Calu3 (cell line): ENCODE measurements around the gene GREM2. TPM values are rescaled to one million over a fixed set of nuclear protein-coding genes. Genes with fewer than 3 reads are reported as not detected.

Experiments used
- BruUV-seq: library from RNA; stranded (reverse); fragments of 400-500 nt; replicated peaks from 2 replicates; lab custom pipeline; 2021; lab: Mats Ljungman, UMichigan
- CTCF ChIA-PET: fragments of 300-600 bp; sonication (Branson Sonifier 250); formaldehyde crosslinking; loops from one replicate; lab custom pipeline; 2022; ENCODE audit warnings: antibody characterized with exemption; lab: Charles Lee
- DNase-seq: peaks from one replicate; pipeline ENCODE4 v3.0.0; 2022
- H3K27ac Mint-ChIP-seq: one replicate; pipeline ENCODE4 v1.8.0; 2022; ENCODE audit warnings: mixed read lengths; ENCODE audit not compliant: unreplicated experiment
- H3K27me3 Mint-ChIP-seq: one replicate; pipeline ENCODE4 v1.8.0; 2022; ENCODE audit warnings: mixed read lengths; ENCODE audit not compliant: unreplicated experiment
- H3K36me3 Mint-ChIP-seq: one replicate; pipeline ENCODE4 v1.8.0; 2022; ENCODE audit warnings: mild to moderate bottlenecking, moderate library complexity, mixed read lengths; ENCODE audit not compliant: insufficient read depth, unreplicated experiment
- H3K4me1 Mint-ChIP-seq: one replicate; pipeline ENCODE4 v1.8.0; 2022; ENCODE audit warnings: mild to moderate bottlenecking, low read depth, mixed read lengths; ENCODE audit not compliant: unreplicated experiment
- H3K4me3 Mint-ChIP-seq: one replicate; pipeline ENCODE4 v1.8.0; 2022; ENCODE audit warnings: mild to moderate bottlenecking, low read depth, moderate library complexity, mixed read lengths; ENCODE audit not compliant: unreplicated experiment
- H3K9me3 Mint-ChIP-seq: one replicate; pipeline ENCODE4 v1.8.0; 2022; ENCODE audit warnings: low read depth, mixed read lengths; ENCODE audit not compliant: unreplicated experiment
- CTCF ChIP-seq: fragments of 200-600 bp; IDR thresholded peaks from one replicate; pipeline ENCODE4 v1.8.0; 2022; ENCODE audit warnings: antibody characterized with exemption; ENCODE audit not compliant: unreplicated experiment
- intact Hi-C: fragments of 100-400 bp; cut with micrococcal nuclease; formaldehyde crosslinking; loops from one replicate; pipeline ENCODE4 v1.10.0; 2022; ENCODE audit not compliant: unreplicated experiment
- total RNA-seq: library from RNA; stranded (reverse); gene quantifications from 2 replicates; pipeline ENCODE4 v1.2.3, GENCODE V29; 2022

Gene GREM2
- total RNA-seq, 1 experiment from 2014 or later, result not detected

- H3K27me3 Mint-ChIP-seq, result no peaks in the 10 kb centered on the region
- H3K9me3 Mint-ChIP-seq, result no peaks in the 10 kb centered on the region
- H3K4me3 Mint-ChIP-seq, result no peak overlapping the region
- CTCF ChIA-PET, result interaction anchor here (0.7 kb wide), 1 partner anchor 336 kb away, joined by 3 read pairs; no protein-coding TSS in a partner anchor
- no peak for DNase-seq
- no peak for TF ChIP-seq CTCF
- no TSS peak for BruUV-seq
- peaks cover 6% of the 10 kb centered on the region for H3K36me3 Mint-ChIP-seq
- intact Hi-C loops, result loop anchor here (10.0 kb wide), 1 partner anchor 487 kb away; no protein-coding TSS in a partner anchor
- H3K4me1 Mint-ChIP-seq, result peaks cover 8% of the 10 kb centered on the region
- peak overlapping the region; percentile 13 for H3K27ac Mint-ChIP-seq
Observed at GRCh38 chr1:240522122-240522822, 89.7 kb downstream of the GREM2 start.

- H3K27ac Mint-ChIP-seq, result no peak overlapping the region
- H3K4me3 Mint-ChIP-seq, result no peak overlapping the region
- no peaks in the 10 kb centered on the region for H3K9me3 Mint-ChIP-seq
- intact Hi-C loops, result no loop called here
- CTCF ChIA-PET, result no interaction called here
- no peak for TF ChIP-seq CTCF
- H3K27me3 Mint-ChIP-seq, result no peaks in the 10 kb centered on the region
- DNase-seq, result no peak
- H3K36me3 Mint-ChIP-seq, result peaks cover 9% of the 10 kb centered on the region
- BruUV-seq, result no TSS peak
- H3K4me1 Mint-ChIP-seq, result peaks cover 25% of the 10 kb centered on the region
Observed at GRCh38 chr1:240517891-240518290, 94.1 kb downstream of the GREM2 start.

GRCh38 chr1:240516069-240516468, 95.9 kb downstream of the GREM2 start:
- Mint-ChIP-seq H3K27ac (no peak overlapping the region), H3K27me3 (no peaks in the 10 kb centered on the region), H3K4me1 (peaks cover 17% of the 10 kb centered on the region), H3K9me3 (no peaks in the 10 kb centered on the region), H3K4me3 (no peak overlapping the region), H3K36me3 (peaks cover 4% of the 10 kb centered on the region)
- DNase-seq, result no peak
- no TSS peak for BruUV-seq
- no peak for TF ChIP-seq CTCF
- CTCF ChIA-PET, result no interaction called here
- intact Hi-C loops, result no loop called here

GRCh38 chr1:240515505-240515904, 96.5 kb downstream of the GREM2 start:
- no peak for TF ChIP-seq CTCF
- no peak for DNase-seq
- H3K9me3 Mint-ChIP-seq, result no peaks in the 10 kb centered on the region
- intact Hi-C loops, result no loop called here
- H3K4me3 Mint-ChIP-seq, result no peak overlapping the region
- H3K4me1 Mint-ChIP-seq, result peaks cover 17% of the 10 kb centered on the region
- no peaks in the 10 kb centered on the region for H3K27me3 Mint-ChIP-seq
- BruUV-seq, result no TSS peak
- peaks cover 3% of the 10 kb centered on the region for H3K36me3 Mint-ChIP-seq
- CTCF ChIA-PET, result no interaction called here
- H3K27ac Mint-ChIP-seq, result no peak overlapping the region
